Osteoblast (primary cell): Measurements from ENCODE around the gene ANAPC4. TPM values are rescaled to one million over a fixed set of nuclear protein-coding genes. Genes with fewer than 3 reads are reported as not detected.

Source experiments
- DNase-seq: peaks from one replicate; pipeline ENCODE4 v3.0.0; 2011; ENCODE audit warnings: low spot score, mixed read lengths; ENCODE audit not compliant: insufficient read length; ENCODE audit errors: missing footprints
- H2AFZ ChIP-seq: 2 replicates; pipeline ENCODE4 v1.6.0; 2011; ENCODE audit warnings: mild to moderate bottlenecking, low read length
- H3K27ac ChIP-seq: 2 replicates; pipeline ENCODE4 v1.5.1; 2011; ENCODE audit warnings: mild to moderate bottlenecking, low read depth, low read length, moderate library complexity
- H3K27me3 ChIP-seq: 2 replicates; pipeline ENCODE4 v1.6.0; 2012; ENCODE audit warnings: mild to moderate bottlenecking, control low read depth, inconsistent platforms, low read length, moderate library complexity; ENCODE audit not compliant: insufficient read depth
- H3K36me3 ChIP-seq: 2 replicates; pipeline ENCODE4 v1.5.1; 2011; ENCODE audit warnings: mild to moderate bottlenecking, low read length, control low read depth, moderate library complexity; ENCODE audit not compliant: insufficient read depth
- H3K4me1 ChIP-seq: 2 replicates; pipeline ENCODE4 v1.5.1; 2011; ENCODE audit warnings: mild to moderate bottlenecking, low read length, control low read depth, moderate library complexity; ENCODE audit not compliant: insufficient read depth
- H3K4me2 ChIP-seq: 2 replicates; pipeline ENCODE4 v1.6.0; 2011; ENCODE audit warnings: mild to moderate bottlenecking, low read length; ENCODE audit not compliant: insufficient read depth
- H3K4me3 ChIP-seq: fragments of 200-600 bp; sonication (generic); 3 replicates; pipeline ENCODE4 v1.5.1; 2012; ENCODE audit warnings: mild to moderate bottlenecking, low read length, inconsistent platforms; ENCODE audit not compliant: insufficient read depth
- H3K79me2 ChIP-seq: 2 replicates; pipeline ENCODE4 v1.6.0; 2012; ENCODE audit warnings: mild to moderate bottlenecking, low read length, control low read depth, inconsistent platforms; ENCODE audit not compliant: insufficient read depth
- H3K9me3 ChIP-seq: 2 replicates; pipeline ENCODE4 v1.5.1; 2011; ENCODE audit warnings: low read depth, low read length, control low read depth
- H4K20me1 ChIP-seq: 2 replicates; pipeline ENCODE4 v1.6.0; 2012; ENCODE audit warnings: mild to moderate bottlenecking, low read length, control low read depth; ENCODE audit not compliant: insufficient read depth
- total RNA-seq: library from RNA; depleted of rRNA; stranded (reverse); fragments of >200 nt; gene quantifications from 2 replicates; pipeline ENCODE4 v1.2.3, GENCODE V29; 2012
- TF ChIP-seq, protein P1 (sequence below): IDR thresholded peaks from 2 replicates; pipeline ENCODE4 v1.5.1; 2011; ENCODE audit warnings: mild to moderate bottlenecking, low read depth, low read length, moderate library complexity; ENCODE audit errors: extremely low read depth

The ANAPC4 gene
- total RNA-seq, 1 donor, result 28.2 TPM

DNA sequence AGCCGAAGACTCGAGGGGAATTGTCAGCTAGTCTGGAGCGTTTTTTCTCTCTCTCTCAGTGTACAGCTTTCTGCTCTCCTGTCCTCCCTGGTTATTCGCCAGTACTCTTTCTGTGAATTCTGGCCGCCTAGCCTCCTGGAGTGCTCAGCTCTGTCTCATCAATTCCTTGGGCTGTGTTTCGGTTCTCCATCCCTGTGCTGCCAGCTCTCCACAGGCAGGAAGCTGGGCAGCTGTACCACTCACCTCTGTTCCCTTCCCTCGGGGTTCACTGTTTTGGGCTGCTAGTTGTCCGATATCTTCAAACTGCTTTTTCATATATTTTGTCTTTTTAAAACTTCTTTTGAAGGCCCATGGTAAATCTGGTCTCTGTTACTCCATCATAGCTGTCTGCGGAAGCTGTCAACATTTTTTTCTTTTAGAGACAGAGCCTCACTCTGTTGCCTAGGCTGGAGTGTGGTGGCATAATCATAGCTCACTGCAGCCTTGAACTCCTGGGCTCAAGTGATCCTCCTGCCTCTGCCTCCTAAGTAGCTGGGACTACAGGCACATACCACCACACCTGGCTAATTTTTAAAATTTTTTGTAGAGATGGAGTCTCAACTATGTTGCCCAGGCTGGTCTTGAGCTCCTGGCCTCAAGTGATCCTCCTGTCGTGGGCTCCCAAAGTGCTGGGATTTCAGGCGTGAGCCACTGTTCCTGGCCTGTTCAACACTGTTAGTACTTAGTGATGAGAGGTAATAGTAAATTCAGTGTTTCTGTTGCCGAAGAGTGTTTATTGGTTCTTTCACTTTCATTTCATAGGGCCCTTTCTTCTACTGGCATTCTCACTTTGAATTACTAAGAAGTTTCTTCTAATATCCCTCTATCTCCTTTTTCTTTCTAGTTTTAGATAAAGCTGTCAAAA, 45.9 kb upstream of the ANAPC4 start:
- no peak overlapping the region for H3K4me3 ChIP-seq
- H3K27ac ChIP-seq, result peak overlapping the region; percentile 41
- TF ChIP-seq, protein P1, sequence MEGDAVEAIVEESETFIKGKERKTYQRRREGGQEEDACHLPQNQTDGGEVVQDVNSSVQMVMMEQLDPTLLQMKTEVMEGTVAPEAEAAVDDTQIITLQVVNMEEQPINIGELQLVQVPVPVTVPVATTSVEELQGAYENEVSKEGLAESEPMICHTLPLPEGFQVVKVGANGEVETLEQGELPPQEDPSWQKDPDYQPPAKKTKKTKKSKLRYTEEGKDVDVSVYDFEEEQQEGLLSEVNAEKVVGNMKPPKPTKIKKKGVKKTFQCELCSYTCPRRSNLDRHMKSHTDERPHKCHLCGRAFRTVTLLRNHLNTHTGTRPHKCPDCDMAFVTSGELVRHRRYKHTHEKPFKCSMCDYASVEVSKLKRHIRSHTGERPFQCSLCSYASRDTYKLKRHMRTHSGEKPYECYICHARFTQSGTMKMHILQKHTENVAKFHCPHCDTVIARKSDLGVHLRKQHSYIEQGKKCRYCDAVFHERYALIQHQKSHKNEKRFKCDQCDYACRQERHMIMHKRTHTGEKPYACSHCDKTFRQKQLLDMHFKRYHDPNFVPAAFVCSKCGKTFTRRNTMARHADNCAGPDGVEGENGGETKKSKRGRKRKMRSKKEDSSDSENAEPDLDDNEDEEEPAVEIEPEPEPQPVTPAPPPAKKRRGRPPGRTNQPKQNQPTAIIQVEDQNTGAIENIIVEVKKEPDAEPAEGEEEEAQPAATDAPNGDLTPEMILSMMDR, result no peak
- H3K4me2 ChIP-seq, result peak overlapping the region; percentile 56
- H3K4me1 ChIP-seq, result no peaks in the 10 kb centered on the region
- H3K9me3 ChIP-seq, result no peaks in the 10 kb centered on the region
- H4K20me1 ChIP-seq, result no peaks in the 10 kb centered on the region
- peak overlapping the region; percentile 9 for H2AFZ ChIP-seq
- no peak for DNase-seq
- no peaks in the 10 kb centered on the region for H3K27me3 ChIP-seq
- peaks cover 6% of the 10 kb centered on the region for H3K36me3 ChIP-seq
- H3K79me2 ChIP-seq, result peaks cover 4% of the 10 kb centered on the region

DNA sequence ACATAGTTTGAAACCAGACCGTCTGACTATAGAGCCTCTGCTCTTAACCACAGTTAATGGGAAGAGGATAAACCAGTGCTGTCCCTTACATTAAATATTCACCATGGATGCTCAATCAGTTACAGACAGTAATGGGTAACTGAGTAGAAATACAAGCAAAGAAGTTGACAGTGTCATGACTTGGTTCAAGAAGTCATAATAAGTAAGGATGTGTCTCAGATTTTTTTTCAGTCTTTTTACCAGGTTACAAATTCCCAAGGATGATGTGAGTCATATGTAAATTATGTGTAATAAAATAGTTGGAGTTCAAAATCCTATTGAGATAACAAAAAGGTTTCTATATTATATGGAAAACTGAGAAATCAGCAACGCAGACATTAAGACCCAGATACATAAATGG, 33.4 kb upstream of the ANAPC4 start:
- Histone ChIP-seq H3K27ac (no peak overlapping the region), H3K9me3 (no peaks in the 10 kb centered on the region), H3K4me3 (no peak overlapping the region), H3K79me2 (no peaks in the 10 kb centered on the region), H3K36me3 (no peaks in the 10 kb centered on the region), H3K4me2 (no peak overlapping the region), H2AFZ (no peak overlapping the region), H4K20me1 (no peaks in the 10 kb centered on the region), H3K4me1 (peaks cover 2% of the 10 kb centered on the region), H3K27me3 (no peaks in the 10 kb centered on the region)
- TF ChIP-seq, protein P1, result no peak
- no peak for DNase-seq

DNA sequence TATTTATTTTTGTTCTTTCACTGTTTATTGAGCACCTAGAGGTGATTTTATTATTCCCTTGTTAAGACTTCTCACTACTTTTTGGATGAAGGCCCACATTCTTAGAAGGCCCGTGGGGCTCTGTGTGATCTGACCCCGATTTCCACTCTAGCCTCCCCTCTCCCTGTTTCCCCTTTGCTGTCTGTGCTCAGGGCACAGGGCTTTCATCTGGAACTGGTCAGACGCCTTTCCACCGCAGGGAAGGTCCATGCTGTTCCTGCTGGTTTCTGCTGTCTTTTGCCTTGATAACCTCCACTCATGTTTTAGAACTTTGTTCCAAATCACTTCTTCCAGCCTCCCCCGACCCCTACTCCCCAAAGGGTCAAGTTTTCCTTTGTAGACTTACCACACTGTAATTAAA, 31.3 kb upstream of the ANAPC4 start:
- Histone ChIP-seq H3K4me3 (no peak overlapping the region), H3K36me3 (no peaks in the 10 kb centered on the region), H3K4me2 (no peak overlapping the region), H4K20me1 (no peaks in the 10 kb centered on the region), H3K4me1 (peaks cover 2% of the 10 kb centered on the region), H3K27me3 (no peaks in the 10 kb centered on the region), H3K79me2 (no peaks in the 10 kb centered on the region), H3K27ac (no peak overlapping the region), H3K9me3 (no peaks in the 10 kb centered on the region), H2AFZ (no peak overlapping the region)
- TF ChIP-seq, protein P1, result no peak
- DNase-seq, result no peak

DNA sequence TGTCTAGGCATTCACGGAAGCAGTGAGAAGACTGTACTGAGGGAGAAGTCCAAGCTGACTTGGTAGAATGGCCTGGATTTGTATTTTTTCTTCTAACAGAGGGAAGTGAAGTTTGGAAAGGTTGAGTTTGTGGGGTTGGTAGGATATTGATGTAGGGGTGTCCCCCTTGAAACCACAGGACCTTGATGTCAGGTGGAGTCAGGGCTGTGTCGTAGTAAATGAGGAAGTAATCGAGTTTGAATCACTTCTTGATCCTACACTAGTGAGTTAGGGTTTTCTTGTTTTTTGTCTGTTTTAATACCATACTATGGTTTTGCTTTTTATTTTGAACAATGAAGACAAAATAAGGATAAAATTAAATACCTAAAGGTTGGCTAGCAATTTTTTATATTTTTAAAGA, 30.1 kb upstream of the ANAPC4 start:
- no peak overlapping the region for H3K4me3 ChIP-seq
- H3K27me3 ChIP-seq, result no peaks in the 10 kb centered on the region
- TF ChIP-seq, protein P1, result no peak
- H2AFZ ChIP-seq, result no peak overlapping the region
- no peaks in the 10 kb centered on the region for H3K79me2 ChIP-seq
- no peak overlapping the region for H3K4me2 ChIP-seq
- no peaks in the 10 kb centered on the region for H3K36me3 ChIP-seq
- H3K4me1 ChIP-seq, result peaks cover 5% of the 10 kb centered on the region
- no peak for DNase-seq
- H3K9me3 ChIP-seq, result no peaks in the 10 kb centered on the region
- no peak overlapping the region for H3K27ac ChIP-seq
- H4K20me1 ChIP-seq, result no peaks in the 10 kb centered on the region
